OCI-LY7 (cell line): ENCODE results near the gene ALDH3A1. TPM values are rescaled to one million over a fixed set of nuclear protein-coding genes. Genes with fewer than 3 reads are reported as not detected.

Experiments used
- BruUV-seq: library from RNA; stranded (reverse); fragments of 400-500 nt; replicated peaks from 2 replicates; lab custom pipeline; 2021; lab: Mats Ljungman, UMichigan
- CTCF ChIA-PET: fragments of 300-600 bp; sonication (Branson Sonifier 250); formaldehyde crosslinking; loops from one replicate; lab custom pipeline; 2022; ENCODE audit warnings: antibody characterized with exemption; ENCODE audit not compliant: unreplicated experiment; lab: Charles Lee
- POLR2A ChIA-PET: fragments of 300-600 bp; sonication (Branson Sonifier 250); formaldehyde crosslinking; loops from one replicate; lab custom pipeline; 2022; ENCODE audit warnings: antibody characterized with exemption; lab: Charles Lee
- DNase-seq: peaks from one replicate; pipeline ENCODE4 v3.0.0-alpha.2; 2015; ENCODE audit warnings: low spot score
- H2AFZ ChIP-seq: fragments of 200-600 bp; sonication (generic), shearing (Covaris generic); 2 replicates; pipeline ENCODE4 v1.6.1; 2014; ENCODE audit warnings: mild to moderate bottlenecking, antibody characterized with exemption, low read length, moderate library complexity
- H3K27ac ChIP-seq: fragments of 200-600 bp; sonication (generic); 2 replicates; pipeline ENCODE4 v1.5.1; 2014; ENCODE audit warnings: mixed run types, low read depth, mild to moderate bottlenecking, moderate library complexity, low read length, inconsistent platforms; ENCODE audit not compliant: poor library complexity, severe bottlenecking
- H3K36me3 ChIP-seq: fragments of 200-600 bp; sonication (generic); 2 replicates; pipeline ENCODE4 v1.6.1; 2014; ENCODE audit warnings: mild to moderate bottlenecking, antibody characterized with exemption, low read length, moderate library complexity, mixed read lengths; ENCODE audit not compliant: insufficient read depth
- H3K4me1 ChIP-seq: fragments of 200-600 bp; sonication (generic); 2 replicates; pipeline ENCODE4 v1.5.1; 2014; ENCODE audit warnings: mild to moderate bottlenecking, low read length; ENCODE audit not compliant: insufficient read depth, poor library complexity, severe bottlenecking
- H3K4me2 ChIP-seq: fragments of 200-600 bp; sonication (generic); 2 replicates; pipeline ENCODE4 v1.6.1; 2014; ENCODE audit warnings: mild to moderate bottlenecking, low read length
- H3K4me3 ChIP-seq: fragments of 200-600 bp; sonication (generic); 2 replicates; pipeline ENCODE4 v1.5.1; 2014; ENCODE audit warnings: mild to moderate bottlenecking, low read depth, low read length; ENCODE audit not compliant: poor library complexity, severe bottlenecking
- H3K79me2 ChIP-seq: fragments of 200-600 bp; sonication (generic); 2 replicates; pipeline ENCODE4 v1.6.1; 2016; ENCODE audit warnings: low read depth, mild to moderate bottlenecking, low read length, moderate library complexity, mixed read lengths; ENCODE audit not compliant: insufficient read depth
- H3K9me2 ChIP-seq: fragments of 200-600 bp; sonication (generic); 2 replicates; pipeline ENCODE4 v1.6.1; 2016; ENCODE audit warnings: mild to moderate bottlenecking, low read length, mixed read lengths; ENCODE audit not compliant: insufficient read depth
- H3K9me3 ChIP-seq: fragments of 200-600 bp; sonication (generic); 2 replicates; pipeline ENCODE4 v1.6.1; 2014; ENCODE audit warnings: mild to moderate bottlenecking, mixed run types, low read length, mixed read lengths
- H4K20me1 ChIP-seq: fragments of 200-600 bp; sonication (generic); 2 replicates; pipeline ENCODE4 v1.6.1; 2014; ENCODE audit warnings: mild to moderate bottlenecking, antibody characterized with exemption, low read length, moderate library complexity, mixed read lengths; ENCODE audit not compliant: insufficient read depth
- CTCF ChIP-seq: fragments of 200-600 bp; sonication (generic); conservative IDR thresholded peaks from 2 replicates; pipeline ENCODE4 v1.5.1; 2014; ENCODE audit warnings: mild to moderate bottlenecking, antibody characterized with exemption, low read length, moderate library complexity, mixed read lengths
- EZH2phosphoT487 ChIP-seq: fragments of 200-600 bp; sonication (generic); IDR thresholded peaks from 2 replicates; pipeline ENCODE4 v1.6.1; 2018; ENCODE audit warnings: low read depth, borderline replicate concordance, mild to moderate bottlenecking, mixed run types, antibody characterized with exemption, low read length, moderate library complexity, mixed read lengths
- intact Hi-C: fragments of 100-400 bp; cut with micrococcal nuclease; formaldehyde crosslinking; loops from one replicate; pipeline ENCODE4 v1.10.0; 2022; ENCODE audit not compliant: unreplicated experiment
- total RNA-seq, 2 experiments: library from RNA; depleted of rRNA in 1 of 2; stranded (reverse); fragments of >200 nt in 1 of 2; shearing (Covaris generic) in 1 of 2; gene quantifications; 2 replicates each; pipeline ENCODE4 v1.2.3, GENCODE V29; 2014 to 2022

Gene ALDH3A1
- total RNA-seq, 2 experiments from 2014 or later = 0.16 TPM; not detected in 1

- H3K4me1 ChIP-seq = no peaks in the 10 kb centered on the region
- ChIA-PET CTCF (no interaction called here), POLR2A (interaction anchor here (0.7 kb wide), 1 partner anchor 36 kb away, joined by 3 read pairs; no protein-coding TSS in a partner anchor)
- TF ChIP-seq EZH2phosphoT487 (no peak), CTCF (no peak)
- peaks cover 13% of the 10 kb centered on the region for H3K36me3 ChIP-seq
- intact Hi-C loops = no loop called here
- peaks cover 18% of the 10 kb centered on the region; the same call in 1 of the 2 replicates for H3K9me3 ChIP-seq
- H3K4me2 ChIP-seq = no peak overlapping the region
- no peaks in the 10 kb centered on the region for H3K9me2 ChIP-seq
- BruUV-seq = no TSS peak
- H3K79me2 ChIP-seq = no peaks in the 10 kb centered on the region
- no peak overlapping the region for H3K4me3 ChIP-seq
- H3K27ac ChIP-seq = no peak overlapping the region
- DNase-seq = no peak
- H2AFZ ChIP-seq = no peak overlapping the region
- H4K20me1 ChIP-seq = no peaks in the 10 kb centered on the region
Measured at GRCh38 chr17:19791918-19792550, 43.9 kb upstream of the ALDH3A1 start.

- no peak overlapping the region for H2AFZ ChIP-seq
- POLR2A ChIA-PET = no interaction called here
- H3K36me3 ChIP-seq = no peaks in the 10 kb centered on the region
- DNase-seq = no peak
- TF ChIP-seq CTCF (no peak), EZH2phosphoT487 (no peak)
- H3K4me1 ChIP-seq = no peaks in the 10 kb centered on the region
- H3K4me2 ChIP-seq = no peak overlapping the region
- H4K20me1 ChIP-seq = no peaks in the 10 kb centered on the region
- H3K9me2 ChIP-seq = no peaks in the 10 kb centered on the region
- CTCF ChIA-PET = no interaction called here
- H3K27ac ChIP-seq = no peak overlapping the region
- no peaks in the 10 kb centered on the region for H3K79me2 ChIP-seq
- no peaks in the 10 kb centered on the region for H3K9me3 ChIP-seq
- intact Hi-C loops = no loop called here
- no TSS peak for BruUV-seq
- no peak overlapping the region for H3K4me3 ChIP-seq
Measured at GRCh38 chr17:19787733-19788357, 39.7 kb upstream of the ALDH3A1 start.

GRCh38 chr17:19785854-19786253 lies 37.8 kb upstream of the ALDH3A1 start:
- no peaks in the 10 kb centered on the region for H3K4me1 ChIP-seq
- H3K4me2 ChIP-seq = no peak overlapping the region
- H3K9me3 ChIP-seq = no peaks in the 10 kb centered on the region
- intact Hi-C loops = no loop called here
- H2AFZ ChIP-seq = no peak overlapping the region
- no TSS peak for BruUV-seq
- DNase-seq = no peak
- ChIA-PET CTCF (no interaction called here), POLR2A (no interaction called here)
- no peaks in the 10 kb centered on the region for H4K20me1 ChIP-seq
- TF ChIP-seq EZH2phosphoT487 = no peak
- TF ChIP-seq CTCF = peak; percentile 49
- no peak overlapping the region for H3K4me3 ChIP-seq
- H3K9me2 ChIP-seq = no peaks in the 10 kb centered on the region
- no peak overlapping the region for H3K27ac ChIP-seq
- H3K36me3 ChIP-seq = no peaks in the 10 kb centered on the region
- H3K79me2 ChIP-seq = no peaks in the 10 kb centered on the region
